Stimulated activated CD8-positive, alpha-beta memory T cell treated with anti-CD3 and anti-CD28 coated beads, Interleukin-12 subunit alpha, Interleukin-12 subunit beta, amount 100 ng/mL, for 24 hours (primary cell): ENCODE results near the gene S1PR5.

ENCODE experiments used
- DNase-seq: peaks from one replicate; pipeline ENCODE4 v3.0.0-alpha.2; 2020; ENCODE audit errors: extremely low read depth

The S1PR5 gene

DNA sequence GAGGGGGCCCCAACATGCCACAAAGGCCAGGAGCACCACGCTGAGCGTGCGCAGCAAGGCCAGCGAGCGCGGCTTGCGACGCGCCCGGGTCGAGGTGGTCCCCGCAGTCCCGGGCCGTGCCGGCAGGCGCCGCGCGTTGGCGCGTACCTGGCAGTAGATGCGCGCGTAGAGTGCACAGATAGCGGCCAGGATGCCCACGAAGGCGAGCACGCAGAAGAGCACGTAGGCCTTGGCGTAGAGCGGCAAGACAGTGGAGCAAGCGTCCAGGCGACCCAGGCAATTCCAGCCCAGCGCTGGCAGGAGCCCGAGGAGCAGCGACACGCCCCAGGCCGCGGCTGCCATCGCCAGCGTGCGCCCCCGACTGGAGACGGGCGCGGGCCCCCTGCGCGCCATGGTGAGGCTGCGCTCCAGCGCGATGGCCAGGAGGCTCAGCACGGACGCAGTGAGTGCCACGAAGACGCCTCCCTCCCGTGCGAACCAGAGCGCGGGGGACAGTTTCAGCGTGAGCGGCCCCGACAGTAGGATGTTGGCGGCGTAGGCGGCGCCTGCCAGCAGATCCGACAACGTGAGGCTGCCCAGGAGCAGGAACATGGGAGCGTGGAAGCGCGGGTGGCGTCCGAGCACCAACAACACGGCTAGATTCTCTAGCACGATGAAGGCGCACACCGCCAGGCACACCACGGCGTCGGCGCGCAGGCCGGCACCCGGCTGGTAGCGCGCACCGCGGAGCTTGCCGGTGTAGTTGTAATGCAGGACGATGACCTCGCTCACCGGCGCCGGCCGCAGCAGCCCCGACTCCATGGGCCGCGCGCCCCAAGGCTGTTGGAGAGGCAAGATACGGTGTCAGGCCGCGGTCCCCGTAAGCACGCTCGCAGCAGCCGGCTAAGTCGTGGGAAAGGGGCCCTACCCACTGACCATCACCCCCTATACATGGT, 2.8 kb downstream of the S1PR5 start:
- DNase-seq: no peak

DNA sequence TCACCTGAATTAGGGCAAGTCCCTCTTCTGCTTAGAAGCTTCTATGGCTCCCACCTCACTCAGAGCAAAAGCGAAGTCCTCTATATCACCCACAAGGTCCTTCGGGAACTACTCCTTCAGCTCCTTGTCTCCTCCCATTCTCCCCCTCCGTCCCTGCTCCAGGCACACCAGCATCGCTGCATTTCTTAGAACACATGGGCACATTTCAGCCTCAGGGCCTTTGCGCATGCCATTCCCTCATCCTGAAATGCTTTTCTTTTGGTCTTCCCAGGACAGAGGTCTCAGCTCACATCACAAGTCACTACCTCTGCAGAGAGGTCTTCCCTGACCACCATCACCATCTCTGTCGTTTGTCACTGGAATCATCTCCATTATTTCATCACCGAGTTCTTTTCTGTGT, 4.0 kb downstream of the S1PR5 start:
- DNase-seq: no peak

DNA sequence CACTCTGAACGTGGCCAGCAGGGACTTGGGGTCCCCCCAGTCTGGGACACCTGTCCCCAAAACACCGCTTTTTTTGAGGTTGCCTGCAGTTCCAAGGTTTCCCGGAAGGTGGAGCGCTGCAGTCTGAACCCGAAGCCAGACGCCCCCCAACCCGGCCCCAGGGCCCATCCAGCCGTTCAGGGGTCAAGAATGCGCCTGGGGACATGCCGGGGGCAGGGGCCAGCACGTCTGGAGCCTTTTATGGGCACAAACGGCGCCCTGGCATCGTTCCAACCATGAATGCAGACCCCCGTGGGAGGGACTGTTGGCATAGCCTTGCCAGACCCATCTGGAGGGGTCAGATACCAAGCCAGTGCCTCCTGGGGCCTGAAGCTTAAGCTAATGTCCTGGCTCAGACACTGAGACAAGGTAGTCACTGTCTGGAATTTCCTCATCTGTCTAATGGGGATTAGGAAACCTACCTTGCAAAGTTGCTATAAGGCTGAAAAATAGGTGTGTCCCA, 6.9 kb downstream of the S1PR5 start:
- no peak for DNase-seq

DNA sequence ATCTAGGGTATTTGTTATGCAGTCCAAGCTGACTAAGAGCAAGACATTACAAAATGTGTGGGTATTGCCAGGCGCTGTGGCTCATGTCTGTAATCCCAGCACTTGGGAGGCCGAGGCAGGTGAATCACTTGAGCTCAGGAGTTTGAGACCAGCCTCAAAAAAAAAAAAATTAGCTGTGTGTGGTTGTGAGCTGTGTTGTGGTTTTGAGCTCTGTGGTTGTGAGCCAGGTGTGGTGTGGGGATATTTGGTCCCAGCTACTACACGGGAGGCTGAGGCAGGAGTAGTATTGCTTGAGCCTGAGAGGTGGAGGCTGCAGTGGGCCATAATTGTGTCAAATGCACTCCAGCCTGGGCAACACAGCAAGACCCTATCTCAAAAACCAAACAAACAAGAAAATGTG, 8.5 kb downstream of the S1PR5 start:
- DNase-seq: no peak

DNA sequence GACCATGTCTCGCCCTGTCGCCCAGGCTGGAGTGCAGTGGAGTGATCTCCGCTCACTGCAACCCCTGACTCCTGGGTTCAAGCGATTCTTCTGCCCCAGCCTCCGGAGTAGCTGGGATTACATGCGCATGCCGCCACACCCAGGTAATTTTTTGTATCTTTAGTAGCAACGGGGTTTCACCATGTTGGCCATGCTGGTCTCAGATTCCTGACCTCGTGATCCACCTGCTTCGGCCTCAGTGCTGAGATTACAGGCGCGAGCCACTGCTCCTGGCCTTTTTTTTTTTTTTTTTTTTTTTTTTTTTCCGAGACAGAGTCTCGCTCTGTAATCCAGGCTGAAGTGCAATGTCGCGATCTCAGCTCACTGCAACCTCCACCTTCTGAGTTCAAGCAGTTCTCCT, 9.2 kb downstream of the S1PR5 start:
- DNase-seq: no peak

DNA sequence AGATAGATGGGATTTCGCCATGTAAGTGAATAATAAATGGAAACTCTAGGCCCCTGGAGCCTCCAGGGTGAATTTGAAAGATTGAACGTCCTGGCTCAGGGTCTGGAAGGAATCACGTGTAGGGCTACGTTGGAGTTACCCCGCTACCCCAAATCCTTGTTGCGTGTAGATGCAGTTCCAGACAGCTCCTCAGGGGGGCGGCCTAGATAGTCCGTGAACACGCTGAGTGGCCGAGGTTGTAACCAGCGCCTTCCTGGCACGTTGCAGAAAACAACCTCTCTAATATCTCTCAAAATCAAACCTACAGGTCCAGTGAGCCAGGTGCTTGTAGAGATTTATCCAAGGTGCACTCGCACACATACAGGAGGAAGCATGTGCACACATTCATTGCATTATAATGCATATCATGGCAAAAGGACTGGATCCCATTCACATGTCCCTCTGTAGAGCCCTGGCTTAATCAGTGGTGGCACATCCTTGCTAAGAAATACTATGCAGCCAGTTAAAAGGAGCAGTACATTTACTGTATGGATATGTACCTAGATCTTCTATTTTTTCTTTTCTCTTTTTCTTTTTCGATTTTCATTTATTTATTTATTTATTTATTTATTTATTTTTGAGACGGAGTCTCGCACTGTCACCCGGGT, 11.5 kb downstream of the S1PR5 start:
- DNase-seq: no peak

DNA sequence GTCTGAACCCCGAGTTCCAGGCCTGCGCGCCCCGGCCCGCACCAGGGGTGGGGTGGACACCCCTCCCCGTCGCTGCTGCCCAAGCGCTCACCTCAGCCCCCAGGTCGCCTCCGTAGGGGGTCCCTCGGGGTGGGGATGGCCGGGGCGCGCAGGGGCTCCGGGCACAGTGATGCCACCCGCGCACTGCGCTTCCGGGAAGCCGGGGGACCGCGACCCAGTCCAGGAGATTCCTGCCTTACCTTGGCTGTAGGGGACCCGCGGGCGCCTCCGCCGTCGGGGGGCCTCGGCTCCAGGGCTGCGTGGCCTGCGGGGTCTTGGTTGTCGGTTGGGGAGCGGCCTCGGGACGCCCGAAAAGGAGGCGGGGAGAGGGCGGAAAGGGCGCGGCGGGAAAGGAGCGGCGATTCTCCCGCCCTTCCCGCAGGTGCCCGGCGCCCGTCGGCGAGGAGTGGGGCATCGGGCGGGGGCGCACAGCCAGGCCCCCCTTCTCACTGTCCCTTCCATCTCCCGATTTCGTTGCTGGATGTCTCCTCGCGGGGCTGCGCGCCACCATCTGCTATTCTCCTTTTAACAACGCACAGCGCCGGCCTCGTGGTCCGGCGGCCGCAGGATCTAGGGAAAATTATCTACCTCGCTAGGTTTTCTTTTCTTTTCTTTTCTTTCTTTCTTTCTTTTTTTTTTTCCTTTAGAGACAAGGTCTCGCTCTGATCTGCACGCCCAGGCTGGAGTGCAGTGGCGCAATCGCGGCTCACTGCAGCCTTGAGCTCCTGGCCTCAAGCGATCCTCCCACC, 14.1 kb downstream of the S1PR5 start, which contains the start of gene KEAP1:
TSS of gene KEAP1 (minus strand) at position 355 of the 788 bp plus-strand sequence. CDS start 3,323 bp downstream, outside the sequence.
- DNase-seq: no peak

DNA sequence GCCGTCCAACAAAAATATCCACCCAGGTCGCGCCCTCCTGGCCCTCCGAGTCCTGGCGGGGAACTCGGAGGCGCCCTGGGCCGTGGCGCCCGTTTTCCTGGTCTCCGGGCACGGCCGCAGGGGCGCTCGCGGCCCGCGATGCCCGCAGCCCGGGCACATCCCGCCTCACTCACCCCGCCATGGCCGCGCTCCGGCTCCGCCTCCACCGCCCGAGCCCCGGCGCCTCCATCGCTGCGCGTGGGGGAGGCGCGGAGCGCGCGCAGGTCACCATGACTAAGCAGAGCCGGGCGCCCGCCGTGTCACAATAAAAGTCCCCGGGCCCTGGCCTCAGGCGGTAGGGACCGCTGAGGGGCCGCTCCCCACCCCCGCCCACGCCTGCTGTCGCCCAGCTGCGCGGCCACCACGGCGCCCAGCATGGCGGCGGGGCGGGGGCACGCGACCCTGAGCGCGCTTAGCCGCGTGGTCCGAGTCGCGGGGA, 14.7 kb downstream of the S1PR5 start:
- DNase-seq: peak; percentile 75

DNA sequence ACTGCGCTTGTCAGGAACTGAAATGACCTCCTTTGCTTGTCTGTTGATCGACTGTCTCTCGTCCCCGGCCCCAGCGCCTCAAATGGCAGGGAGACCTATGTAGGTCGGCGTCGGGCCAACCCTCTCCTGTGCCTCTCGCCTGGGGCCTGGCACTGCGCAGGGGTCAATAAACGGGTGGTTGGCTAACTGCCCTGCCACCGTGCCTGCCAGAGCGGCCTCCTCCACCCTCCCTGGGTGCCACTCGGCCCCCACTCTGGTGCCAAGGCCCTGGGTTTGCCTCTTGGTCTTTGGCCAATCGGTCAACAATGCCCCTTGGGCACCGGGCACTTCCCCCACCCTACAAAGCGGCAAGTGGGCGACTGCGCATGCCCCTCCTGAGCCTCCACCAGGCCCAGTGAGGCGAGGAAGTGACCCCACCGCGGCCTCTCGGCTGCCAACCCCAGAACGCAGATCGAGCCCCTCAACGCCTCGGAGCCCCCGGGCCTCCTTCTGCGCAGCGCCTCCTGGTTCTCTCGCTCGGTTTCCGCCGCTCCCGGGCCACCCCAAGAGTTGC, 15.2 kb downstream of the S1PR5 start:
- no peak for DNase-seq

DNA sequence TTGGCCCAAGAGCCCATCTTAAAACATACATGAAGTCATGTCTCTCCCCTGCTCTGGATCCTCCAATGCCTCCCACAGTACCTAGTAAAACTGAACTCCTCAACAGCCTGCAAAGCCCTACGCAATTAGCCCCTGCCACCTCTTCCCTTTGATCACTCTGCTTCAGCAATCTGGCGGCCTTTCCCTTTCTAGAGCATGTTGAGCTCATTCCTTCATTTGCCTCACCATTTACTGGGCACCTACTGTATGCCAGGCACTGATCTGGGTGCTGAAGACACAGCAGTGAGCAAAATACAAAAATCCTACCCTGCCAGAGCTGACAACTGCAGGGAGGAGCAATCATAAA, 17.0 kb downstream of the S1PR5 start:
- DNase-seq: no peak

DNA sequence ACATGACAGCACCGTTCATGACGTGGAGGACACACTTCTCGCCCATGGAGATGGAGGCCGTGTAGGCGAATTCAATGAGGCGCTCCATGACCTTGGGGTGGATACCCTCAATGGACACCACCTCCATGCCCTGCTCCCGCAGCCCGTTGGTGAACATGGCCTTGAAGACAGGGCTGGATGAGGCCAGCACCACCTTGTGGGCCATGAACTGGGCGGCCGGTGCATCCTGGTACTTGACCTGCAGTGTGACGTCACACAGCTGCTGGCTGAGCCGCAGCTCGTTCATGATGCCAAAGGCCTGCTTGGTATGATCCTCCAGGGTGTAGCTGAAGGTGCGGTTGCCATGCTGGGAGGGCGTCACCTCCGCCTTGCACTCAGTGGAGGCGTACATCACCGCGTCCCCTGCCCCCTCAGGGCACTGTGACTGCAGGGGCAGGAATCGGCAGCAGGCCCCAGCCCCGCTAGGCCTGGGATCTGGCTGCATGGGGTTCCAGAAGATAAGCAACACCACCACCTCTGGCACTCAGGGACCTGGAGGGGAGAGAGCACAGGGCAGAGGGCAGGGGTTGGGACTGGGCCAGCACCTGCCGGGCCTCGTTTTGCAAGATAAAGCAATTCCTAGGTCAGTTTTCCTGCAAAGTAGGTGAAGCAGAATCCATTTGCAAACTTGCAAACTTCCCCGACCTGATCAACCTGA, 17.5 kb downstream of the S1PR5 start:
- DNase-seq: no peak

DNA sequence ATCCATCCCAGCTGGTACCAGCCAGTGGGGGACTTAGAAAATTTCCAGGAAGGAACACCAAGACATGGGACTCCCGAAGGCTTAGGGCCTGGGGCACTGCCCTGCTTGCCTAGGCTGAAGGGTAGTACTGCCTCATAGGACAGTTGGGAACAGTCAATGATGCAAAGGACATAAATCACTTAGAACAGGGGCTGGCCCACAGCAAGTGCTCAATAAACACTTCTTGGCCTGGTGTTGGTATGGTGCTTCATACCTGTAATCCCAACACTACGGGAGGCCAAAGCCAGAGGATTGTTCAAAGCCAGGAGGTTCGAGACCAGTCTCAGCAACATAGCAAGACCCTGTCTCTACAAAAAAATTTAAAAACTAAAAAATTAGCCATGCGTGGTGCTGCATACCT, 19.9 kb downstream of the S1PR5 start:
- DNase-seq: no peak

DNA sequence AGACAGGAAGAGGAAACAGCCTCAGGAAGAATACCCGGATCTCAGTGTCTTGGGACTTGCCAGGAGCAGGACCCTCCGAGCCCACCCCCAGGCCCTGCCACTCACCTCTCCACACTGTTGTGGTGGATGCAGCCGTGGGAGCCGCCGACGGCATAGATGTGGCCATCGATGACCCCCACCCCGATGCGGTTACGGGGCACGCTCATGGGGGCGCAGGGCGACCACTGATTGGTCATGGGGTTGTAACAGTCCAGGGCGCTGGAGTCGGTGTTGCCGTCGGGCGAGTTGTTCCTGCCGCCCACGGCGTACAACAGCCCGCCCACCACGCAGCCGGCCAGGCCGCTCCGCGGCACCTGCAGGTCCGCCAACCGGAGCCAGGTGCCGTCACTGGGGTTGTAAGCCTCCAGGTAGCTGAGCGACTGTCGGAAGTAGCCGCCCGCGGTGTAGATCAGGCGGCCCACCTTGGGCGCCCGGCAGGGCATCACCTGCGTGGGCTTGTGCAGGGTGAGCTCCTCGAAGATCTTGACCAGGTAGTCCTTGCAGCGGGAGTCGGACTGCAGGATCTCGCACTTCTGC, 25.7 kb downstream of the S1PR5 start:
- DNase-seq: no peak

DNA sequence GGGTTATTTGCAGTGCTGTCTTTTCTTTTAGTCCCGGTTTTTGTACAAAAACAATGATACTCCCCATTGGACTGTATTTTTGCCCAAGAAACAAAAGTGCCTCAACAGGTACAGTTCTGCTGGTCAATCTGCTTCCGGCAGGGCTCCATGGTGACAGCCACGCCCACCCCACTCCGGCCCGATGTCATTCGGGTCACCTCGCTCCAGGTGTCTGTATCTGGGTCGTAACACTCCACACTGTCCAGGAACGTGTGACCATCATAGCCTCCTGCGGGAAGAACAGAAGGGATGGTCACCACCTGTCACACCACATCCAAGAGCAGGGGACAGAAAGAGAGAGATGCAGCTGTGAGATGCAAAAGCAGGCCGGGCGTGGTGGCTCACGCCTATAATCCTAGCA, 30.7 kb downstream of the S1PR5 start:
- no peak for DNase-seq

DNA sequence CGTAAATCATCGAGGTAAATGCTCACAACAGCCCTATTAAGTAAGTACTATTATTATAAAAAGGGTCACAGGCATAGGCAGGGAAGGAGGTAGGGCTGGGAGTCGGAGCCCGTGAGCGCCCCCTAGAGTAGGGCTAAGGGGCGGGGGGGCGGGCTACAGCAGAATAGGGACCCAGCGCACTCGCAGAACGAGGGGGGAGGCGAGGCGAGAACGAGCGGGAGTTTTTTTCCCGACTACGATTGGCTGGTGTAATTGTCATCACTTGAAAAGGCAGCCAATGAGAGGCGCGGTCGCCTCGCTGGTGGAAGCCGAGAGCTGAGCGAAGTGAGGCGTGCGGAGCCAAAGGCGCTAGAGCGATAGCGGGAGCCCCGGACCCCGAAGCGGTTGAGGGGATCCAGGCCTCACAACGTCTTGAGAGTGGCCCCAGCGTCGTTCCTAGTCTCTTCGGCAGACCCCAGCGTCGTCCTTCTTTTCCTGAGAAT, 38.3 kb downstream of the S1PR5 start:
- DNase-seq: peak; percentile 70

DNA sequence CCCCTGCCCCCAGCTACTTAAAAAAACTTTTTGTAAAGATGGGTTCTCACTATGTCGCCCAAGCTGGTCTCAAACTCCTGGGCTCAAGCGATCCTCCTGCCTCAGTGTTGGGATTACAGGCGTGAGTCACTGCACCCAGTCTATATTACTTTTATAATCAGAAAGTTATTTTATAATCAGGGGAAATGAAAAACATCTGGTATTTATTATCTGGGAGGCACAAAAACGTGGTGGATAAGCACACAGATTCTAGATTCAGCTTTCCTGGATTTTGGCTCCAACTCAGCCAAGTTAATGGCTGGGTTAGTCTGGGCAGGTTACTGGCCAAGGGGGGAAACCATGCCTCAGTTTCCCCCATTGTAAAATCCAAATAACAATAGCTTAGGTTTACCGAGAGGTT, 38.8 kb downstream of the S1PR5 start:
- no peak for DNase-seq

DNA sequence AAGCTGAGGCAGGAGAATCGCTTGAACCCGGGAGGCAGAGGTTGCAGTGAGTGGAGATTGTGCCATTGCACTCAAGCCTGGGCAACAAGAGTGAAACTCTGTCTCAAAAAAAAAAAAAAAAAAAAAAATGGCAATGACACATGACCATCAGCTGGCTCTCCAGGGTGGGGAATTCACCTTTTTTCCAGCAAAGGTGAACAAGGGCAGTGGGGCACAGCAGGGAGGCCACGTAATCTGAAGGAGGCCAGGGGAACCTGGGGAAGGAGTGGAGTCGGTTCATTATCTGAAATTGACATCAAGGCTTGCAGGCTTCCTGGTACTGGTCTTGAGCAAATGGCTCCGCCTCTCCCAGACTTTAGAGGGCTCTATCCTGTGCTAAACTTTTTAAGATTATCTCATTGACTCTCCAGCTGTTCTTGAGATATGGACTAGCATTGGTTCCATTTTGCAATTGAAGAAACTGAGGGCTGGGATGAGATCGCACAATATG, 42.2 kb downstream of the S1PR5 start:
- no peak for DNase-seq

DNA sequence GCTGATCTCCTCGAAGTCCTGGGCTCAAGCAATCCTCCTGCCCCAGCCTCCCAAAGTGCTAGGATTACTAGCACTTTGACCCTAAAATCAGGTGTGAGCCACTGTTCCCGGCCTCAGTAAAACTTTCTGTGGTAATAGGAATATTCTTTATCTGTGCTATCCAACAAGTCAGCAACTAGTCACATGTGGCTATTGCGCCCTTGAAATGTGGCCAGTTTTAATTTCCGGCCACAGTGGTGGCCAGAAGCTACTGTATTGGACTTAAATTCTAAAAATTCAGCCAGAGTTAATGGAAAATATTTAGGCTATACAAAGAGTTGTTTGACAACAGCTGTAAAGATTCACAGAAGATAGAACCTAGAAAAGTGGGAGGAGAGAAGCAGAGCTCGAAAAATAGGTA, 44.1 kb downstream of the S1PR5 start:
- DNase-seq: no peak

DNA sequence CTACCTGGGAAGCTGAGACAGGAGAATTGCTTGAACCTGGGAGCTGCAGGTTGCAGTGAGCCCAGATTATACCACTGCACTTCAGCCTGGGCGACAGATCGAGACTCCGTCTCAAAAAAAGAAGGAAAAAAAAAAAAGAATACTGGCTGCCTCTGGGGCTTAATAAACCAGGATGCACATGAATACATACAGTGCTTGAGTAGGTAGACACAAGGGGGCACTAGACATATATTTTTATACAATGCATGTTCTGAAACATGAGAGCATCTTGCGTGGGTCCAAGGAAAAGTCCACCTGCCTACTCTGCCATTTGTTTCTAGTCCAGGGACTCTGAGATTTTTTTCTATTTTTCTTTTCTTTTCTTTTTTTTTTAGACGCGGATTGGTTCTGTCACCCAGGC, 45.3 kb downstream of the S1PR5 start:
- no peak for DNase-seq

DNA sequence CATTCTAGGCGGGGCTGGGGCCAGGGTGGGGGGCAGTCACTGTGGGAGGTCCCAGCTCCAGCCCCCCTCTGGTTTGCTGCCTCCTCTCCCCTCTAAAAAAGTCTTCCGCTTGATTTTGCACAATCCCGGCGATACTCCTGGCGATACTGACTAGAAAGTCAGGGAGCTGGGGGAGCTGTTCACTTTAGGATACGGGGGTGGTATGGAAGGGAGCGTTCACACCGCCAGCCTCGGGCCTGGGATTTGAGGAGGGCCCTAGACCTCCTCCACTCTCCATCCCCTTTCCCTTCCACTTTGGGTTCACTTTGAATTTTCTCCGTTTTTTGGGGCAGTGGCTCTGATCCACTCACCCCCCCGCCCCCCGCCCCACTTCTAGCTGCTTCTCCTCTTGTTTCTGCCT, 49.1 kb downstream of the S1PR5 start:
- DNase-seq: no peak
